Activated naive CD4-positive, alpha-beta T cell treated with anti-CD3 and anti-CD28 coated beads for 36 hours (primary cell): ENCODE measurements around the gene ZNF584. TPM values are rescaled to one million over a fixed set of nuclear protein-coding genes. Genes with fewer than 3 reads are reported as not detected.
A peak's percentile ranks its signal among the peaks of the same experiment; 100 is the strongest.

ENCODE experiments used
- CTCF ChIA-PET: fragments of 350-600 bp; sonication (Branson Sonifier 250); formaldehyde crosslinking; loops from one replicate; lab custom pipeline; 2021; ENCODE audit warnings: antibody characterized with exemption; lab: Charles Lee
- DNase-seq: peaks from one replicate; pipeline ENCODE4 v3.0.0-alpha.2; 2020
- H3K27ac Mint-ChIP-seq: one replicate; pipeline ENCODE4 v1.8.0; 2021; ENCODE audit warnings: mild to moderate bottlenecking, mixed read lengths
- H3K27me3 Mint-ChIP-seq: one replicate; pipeline ENCODE4 v1.8.0; 2021; ENCODE audit warnings: low read depth, mixed read lengths
- H3K36me3 Mint-ChIP-seq: one replicate; pipeline ENCODE4 v1.8.0; 2021; ENCODE audit warnings: low read depth, mixed read lengths
- H3K4me1 Mint-ChIP-seq: one replicate; pipeline ENCODE4 v1.8.0; 2021; ENCODE audit warnings: low read depth, mixed read lengths
- H3K4me3 Mint-ChIP-seq: one replicate; pipeline ENCODE4 v1.8.0; 2021; ENCODE audit warnings: mild to moderate bottlenecking, moderate library complexity, mixed read lengths
- H3K9me3 Mint-ChIP-seq: one replicate; pipeline ENCODE4 v1.8.0; 2021; ENCODE audit warnings: mixed read lengths
- intact Hi-C: fragments of 100-400 bp; cut with micrococcal nuclease; formaldehyde crosslinking; loops from one replicate; pipeline ENCODE4 v1.15.1; 2023
- microRNA-seq: library from miRNA; unstranded; fragments of <30 nt; microRNA quantifications from one replicate; pipeline ENCODE4 v1.2.0, GENCODE V29; 2022; ENCODE audit warnings: borderline microRNAs expressed, borderline replicate concordance
- total RNA-seq, 2 experiments: library from RNA; stranded (reverse); gene quantifications; one replicate each; pipeline ENCODE4 v1.2.3, GENCODE V29; 2021

The ZNF584 gene
- total RNA-seq, 2 experiments from 2014 or later: 3.4 to 4.8 TPM

DNA sequence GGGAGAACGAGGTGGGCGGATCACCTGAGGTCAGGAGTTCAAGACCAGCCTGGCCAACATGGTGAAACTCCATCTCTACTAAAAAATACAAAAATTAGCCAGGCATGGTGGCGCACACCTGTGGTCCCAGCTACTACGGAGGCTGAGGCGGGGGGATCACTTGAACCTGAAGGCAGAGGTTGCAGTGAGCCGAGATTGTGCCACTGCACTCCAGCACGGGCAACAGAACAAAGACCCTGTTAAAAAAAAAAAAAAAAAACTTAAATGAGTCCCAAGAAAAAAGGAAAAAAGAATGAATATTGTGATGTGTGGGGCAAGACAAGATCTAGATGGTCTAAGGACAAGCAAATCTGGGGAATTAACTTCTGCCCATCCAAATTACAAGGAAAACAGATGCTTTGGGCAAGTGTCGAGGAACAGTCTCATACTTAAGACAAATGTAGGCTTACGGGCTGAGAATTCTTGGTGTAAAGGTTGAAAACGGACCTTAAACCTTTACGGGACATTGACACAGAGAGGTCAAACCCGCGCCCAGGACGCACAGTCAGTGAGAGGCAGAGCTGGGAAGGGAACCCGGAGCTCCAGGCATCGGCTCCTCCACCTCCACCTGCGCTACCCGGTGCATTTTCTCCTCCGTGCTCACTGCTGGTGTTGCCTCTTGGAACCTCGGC lies 57.8 kb downstream of the ZNF584 start:
- peaks cover 20% of the 10 kb centered on the region for H3K4me1 Mint-ChIP-seq
- H3K27ac Mint-ChIP-seq: no peak overlapping the region
- no peaks in the 10 kb centered on the region for H3K9me3 Mint-ChIP-seq
- intact Hi-C loops: loop anchor here (1.0 to 2.0 kb wide), 6 partner anchors 9 to 139 kb away; partner anchors contain the start of genes ZNF132, ZNF584, ZNF837 and ZSCAN22
- peaks cover 5% of the 10 kb centered on the region for H3K36me3 Mint-ChIP-seq
- no peak for DNase-seq
- H3K4me3 Mint-ChIP-seq: peak overlapping the region; percentile 83
- CTCF ChIA-PET: no interaction called here
- H3K27me3 Mint-ChIP-seq: peaks cover 2% of the 10 kb centered on the region

DNA sequence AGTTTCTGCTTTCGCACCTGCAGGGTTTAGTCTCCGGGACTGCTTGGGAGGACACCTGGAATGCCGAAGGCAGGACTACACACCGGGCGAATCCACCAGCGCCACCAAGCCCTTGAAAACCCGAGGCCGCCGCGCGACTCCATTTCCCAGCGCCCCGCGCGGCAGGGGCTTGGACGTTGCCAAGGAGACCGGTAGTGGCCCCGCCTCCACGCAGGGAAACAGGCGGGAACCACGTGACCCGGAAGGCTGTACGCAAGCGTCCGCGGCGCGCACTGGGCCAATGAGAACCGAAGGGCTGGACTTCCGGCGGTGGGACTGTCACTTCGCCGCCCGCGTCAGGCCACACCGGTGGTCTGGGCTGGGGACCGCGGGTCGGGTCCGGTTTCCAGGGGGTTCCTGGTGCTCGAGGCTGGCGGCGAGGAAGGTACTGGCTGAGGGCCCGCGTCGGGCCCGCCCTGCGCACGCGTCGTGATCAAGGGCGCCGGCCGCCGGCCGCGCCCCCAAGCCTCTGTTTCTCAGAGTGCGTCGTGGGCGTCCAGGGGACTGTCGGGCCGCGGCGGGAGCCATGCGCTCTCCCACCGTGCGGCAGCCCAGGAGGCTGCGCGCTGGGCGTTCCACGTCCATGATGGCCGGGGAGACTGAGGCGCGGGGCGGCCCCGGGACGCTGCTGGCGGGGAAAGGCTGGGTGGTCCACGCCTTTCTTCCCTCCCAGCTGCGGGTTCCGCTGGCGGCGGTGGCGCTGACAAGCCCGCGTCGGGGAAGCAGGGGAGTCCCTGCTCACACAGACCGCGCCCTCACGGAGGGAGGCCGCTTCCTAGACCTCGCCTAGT lies 58.5 kb downstream of the ZNF584 start, which contains the start of gene ZNF324:
TSS of gene ZNF324 (plus strand) at position 321 of the 830 bp plus-strand sequence. CDS start 2,106 bp downstream, outside the sequence.
- CTCF ChIA-PET: interaction anchor here (0.6 kb wide), 1 partner anchor 1061 kb away, joined by 3 read pairs; no protein-coding TSS in a partner anchor
- H3K4me3 Mint-ChIP-seq: peak within 1 kb of the TSS; percentile 83
- peaks cover 20% of the 10 kb centered on the region for H3K4me1 Mint-ChIP-seq
- H3K27ac Mint-ChIP-seq: no peak within 1 kb of the TSS
- peaks cover 5% of the 10 kb centered on the region for H3K36me3 Mint-ChIP-seq
- H3K9me3 Mint-ChIP-seq: no peaks in the 10 kb centered on the region
- peak; percentile 99 for DNase-seq
- peaks cover 2% of the 10 kb centered on the region for H3K27me3 Mint-ChIP-seq
- intact Hi-C loops: loop anchor here (1.0 to 2.0 kb wide), 8 partner anchors 8 to 140 kb away; partner anchors contain the start of genes ZBTB45, ZNF132, ZNF324B and ZNF584

Small RNAs within 50 kb of the gene (microRNA-seq; reads per million reads assigned to microRNA genes)
- 3.8 reads per million for gene MIR4754

Other genes with a start within 250 kb of the ZNF584 start
- 10 to 100 TPM; 14.6 to 16.9 TPM for gene ZNF274, start 225.6 kb upstream of the ZNF584 start, total RNA-seq
- 10 to 100 TPM; 32.4 to 35.4 TPM for gene ZNF544, start 179.7 kb upstream of the ZNF584 start, total RNA-seq
- 1 to 10 TPM; 3.2 to 3.6 TPM for gene ZNF8, start 129.7 kb upstream of the ZNF584 start, total RNA-seq
- 10 to 100 TPM; 24.5 to 27.7 TPM for gene ERVK3-1, start 103.3 kb upstream of the ZNF584 start, total RNA-seq
- gene ZSCAN22, start 81.7 kb upstream of the ZNF584 start, total RNA-seq: 1 to 10 TPM; 1.2 to 1.3 TPM
- gene A1BG, start 55.2 kb upstream of the ZNF584 start, total RNA-seq: 1 to 10 TPM; 6.1 to 7.4 TPM
- gene ZNF497, start 45.9 kb upstream of the ZNF584 start, total RNA-seq: under 1 TPM; 0.40 to 0.41 TPM
- 1 to 10 TPM; 1.7 to 1.9 TPM for gene ZNF837, start 27.6 kb upstream of the ZNF584 start, total RNA-seq
- gene RPS5, start 21.4 kb upstream of the ZNF584 start, total RNA-seq: 1,000 to 10,000 TPM; 1,806 to 1,853 TPM
- gene RNF225, start 13.0 kb upstream of the ZNF584 start, total RNA-seq: under 1 TPM in 1 of 2 experiments, not detected in 1; 0.32 TPM
- 1 to 10 TPM; 2.8 to 2.9 TPM for gene ZNF132, start 31.5 kb downstream of the ZNF584 start, total RNA-seq
- 1 to 10 TPM; 5.8 to 6.2 TPM for gene ZNF324B, start 43.0 kb downstream of the ZNF584 start, total RNA-seq
- 1 to 10 TPM; 2.4 to 3.0 TPM for gene ZNF324, start 58.4 kb downstream of the ZNF584 start, total RNA-seq
- 1 to 10 TPM; 2.6 to 2.9 TPM for gene ZNF446, start 67.7 kb downstream of the ZNF584 start, total RNA-seq
- 10 to 100 TPM; 13.8 to 14.4 TPM for gene SLC27A5, start 103.3 kb downstream of the ZNF584 start, total RNA-seq
- 1 to 10 TPM; 5.5 to 6.0 TPM for gene ZBTB45, start 111.2 kb downstream of the ZNF584 start, total RNA-seq
- gene TRIM28, start 135.4 kb downstream of the ZNF584 start, total RNA-seq: 100 to 1,000 TPM; 475 to 483 TPM
- gene CHMP2A, start 146.5 kb downstream of the ZNF584 start, total RNA-seq: 100 to 1,000 TPM; 109 to 111 TPM
- gene UBE2M, start 150.0 kb downstream of the ZNF584 start, total RNA-seq: 10 to 100 TPM; 91.4 to 93.6 TPM
- 10 to 100 TPM; 13.3 to 13.4 TPM for gene MZF1, start 164.7 kb downstream of the ZNF584 start, total RNA-seq